Neuronal stem cell (in vitro differentiated cells): ENCODE results near the gene NPAS3.

ENCODE experiments used
- DNase-seq: peaks from one replicate; pipeline ENCODE4 v3.0.0-alpha.2; 2013; ENCODE audit warnings: low spot score
- H2AFZ ChIP-seq: one replicate; pipeline ENCODE4 v1.6.1; 2013; ENCODE audit warnings: mild to moderate bottlenecking, low read length, inconsistent platforms
- H2AK5ac ChIP-seq: 2 replicates; pipeline ENCODE4 v1.6.1; 2013; ENCODE audit warnings: low read depth, mild to moderate bottlenecking, inconsistent platforms, low read length, moderate library complexity, mixed read lengths
- H2BK120ac ChIP-seq: 2 replicates; pipeline ENCODE4 v1.6.1; 2013; ENCODE audit warnings: low read depth, mild to moderate bottlenecking, inconsistent platforms, low read length, moderate library complexity, mixed read lengths
- H2BK12ac ChIP-seq: one replicate; pipeline ENCODE4 v1.6.1; 2013; ENCODE audit warnings: low read length, inconsistent platforms
- H2BK15ac ChIP-seq: 2 replicates; pipeline ENCODE4 v1.6.1; 2013; ENCODE audit warnings: mild to moderate bottlenecking, low read length, inconsistent platforms, mixed read lengths
- H2BK5ac ChIP-seq: one replicate; pipeline ENCODE4 v1.6.1; 2013; ENCODE audit warnings: inconsistent platforms, mild to moderate bottlenecking, low read length, moderate library complexity
- H3K14ac ChIP-seq: one replicate; pipeline ENCODE4 v1.6.1; 2013; ENCODE audit warnings: low read length, inconsistent platforms
- H3K18ac ChIP-seq: 2 replicates; pipeline ENCODE4 v1.6.1; 2013; ENCODE audit warnings: low read length, inconsistent platforms
- H3K23ac ChIP-seq: 2 replicates; pipeline ENCODE4 v1.6.1; 2013; ENCODE audit warnings: low read depth, mild to moderate bottlenecking, mixed read lengths, low read length, inconsistent platforms; ENCODE audit not compliant: poor library complexity
- H3K27ac ChIP-seq: replicated peaks from 3 replicates; pipeline ENCODE4 v1.5.1; 2013; ENCODE audit warnings: low read length, inconsistent platforms
- H3K27me3 ChIP-seq, 3 experiments: 2 replicates each; pipeline ENCODE4 v1.6.1; 2013; ENCODE audit warnings: low read length in 3 of 3, mild to moderate bottlenecking in 2 of 3, inconsistent platforms in 1 of 3, low read depth in 1 of 3, mixed read lengths in 1 of 3, moderate library complexity in 1 of 3; ENCODE audit not compliant: control insufficient read depth in 3 of 3, insufficient read depth in 3 of 3
- H3K36me3 ChIP-seq, 2 donors: replicated peaks in 1 of 2; 2 replicates each; pipeline ENCODE4 v1.6.1; 2013; ENCODE audit warnings: low read length in 2 of 2; ENCODE audit not compliant: control insufficient read depth in 2 of 2, insufficient read depth in 2 of 2
- H3K4ac ChIP-seq: 2 replicates; pipeline ENCODE4 v1.6.1; 2013; ENCODE audit warnings: inconsistent platforms, mild to moderate bottlenecking, low read length, moderate library complexity
- H3K4me1 ChIP-seq, 2 donors: 1 replicate in 1 of 2; 2 replicates in 1 of 2; pipeline ENCODE4 v1.6.1; 2013; ENCODE audit warnings: low read length in 2 of 2, low read depth in 1 of 2; ENCODE audit not compliant: control insufficient read depth in 2 of 2, insufficient read depth in 1 of 2
- H3K4me2 ChIP-seq: one replicate; pipeline ENCODE4 v1.6.1; 2013; ENCODE audit warnings: mild to moderate bottlenecking, low read length, inconsistent platforms; ENCODE audit not compliant: insufficient read depth, poor library complexity, severe bottlenecking
- H3K4me3 ChIP-seq, 2 donors: 2 replicates each; pipeline ENCODE4 v1.5.1; 2013; ENCODE audit warnings: low read length in 2 of 2, mild to moderate bottlenecking in 2 of 2, inconsistent platforms in 1 of 2, moderate library complexity in 1 of 2
- H3K79me1 ChIP-seq: one replicate; pipeline ENCODE4 v1.6.1; 2013; ENCODE audit warnings: low read depth, mild to moderate bottlenecking, inconsistent platforms, low read length, moderate library complexity
- H3K9ac ChIP-seq: one replicate; pipeline ENCODE4 v1.6.1; 2013; ENCODE audit warnings: mild to moderate bottlenecking, low read depth, low read length, inconsistent platforms; ENCODE audit not compliant: poor library complexity
- H3K9me3 ChIP-seq, 2 donors: replicated peaks in 1 of 2; 2 replicates each; pipeline versions ENCODE3 to v1.6.1; 2013; ENCODE audit warnings: low read length in 2 of 2, mild to moderate bottlenecking in 2 of 2, inconsistent platforms in 1 of 2, low read depth in 1 of 2, mixed read lengths in 1 of 2, moderate library complexity in 1 of 2; ENCODE audit not compliant: control insufficient read depth in 2 of 2, insufficient read depth in 1 of 2
- H4K8ac ChIP-seq: one replicate; pipeline ENCODE4 v1.6.1; 2013; ENCODE audit warnings: low read depth, mild to moderate bottlenecking, inconsistent platforms, low read length, moderate library complexity
- H4K91ac ChIP-seq: one replicate; pipeline ENCODE4 v1.6.1; 2013; ENCODE audit warnings: low read length, low read depth, mild to moderate bottlenecking, inconsistent platforms; ENCODE audit not compliant: poor library complexity
- WGBS, 2 donors: extraction: QIAGEN DNeasy Blood & Tissue Kit; methylation state at CpG; one replicate each; pipeline ENCODE4 v1.1.7; 2013; ENCODE audit warnings: missing lambda C conversion rate in 2 of 2, mixed read lengths in 1 of 2; ENCODE audit not compliant: insufficient read length in 2 of 2, insufficient replicate concordance in 1 of 2; ENCODE audit errors: extremely low coverage in 2 of 2; 5-methylcytosine and 5-hydroxymethylcytosine counted together

Gene NPAS3

DNA sequence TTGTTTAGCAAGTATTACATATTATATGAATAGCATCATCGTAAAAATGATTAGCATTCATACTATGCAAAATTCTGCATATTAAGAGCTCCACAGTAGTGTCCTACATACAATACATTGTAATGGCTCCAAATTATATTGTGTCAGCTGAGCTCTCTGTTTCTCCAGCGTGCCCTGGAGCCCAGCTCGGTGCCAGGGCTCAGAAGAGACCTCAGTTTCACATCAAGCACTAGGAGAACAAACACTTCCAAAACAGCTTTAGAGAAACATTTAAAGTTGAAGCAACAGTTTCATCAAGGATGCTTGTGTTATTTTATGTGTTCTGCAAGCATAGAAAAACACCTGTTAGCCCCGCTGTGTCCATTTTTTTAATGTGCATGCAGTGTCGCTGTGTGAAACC is 555.3 kb downstream of the NPAS3 start:
- Histone ChIP-seq H2AFZ (no peak overlapping the region), H3K9ac (no peak overlapping the region), H3K79me1 (no peaks in the 10 kb centered on the region), H3K36me3 (no peaks in the 10 kb centered on the region), H3K4me1 (peaks cover 0 to 4% of the 10 kb centered on the region in 2 donors), H2AK5ac (no peak overlapping the region), H3K4me3 (no peak overlapping the region), H4K8ac (no peak overlapping the region), H3K4ac (no peak overlapping the region), H2BK12ac (no peak overlapping the region), H3K27ac (no peak overlapping the region), H3K23ac (no peak overlapping the region), H4K91ac (no peak overlapping the region), H3K14ac (no peak overlapping the region), H2BK5ac (no peak overlapping the region), H2BK120ac (no peak overlapping the region), H3K18ac (peak overlapping the region; percentile 80), H3K9me3 (peaks cover 0 to 5% of the 10 kb centered on the region in 2 donors), H2BK15ac (no peak overlapping the region), H3K27me3 (no peaks in the 10 kb centered on the region), H3K4me2 (no peak overlapping the region)
- WGBS, 2 donors: no CpG with 5 or more reads among the region's 5 CpGs
- DNase-seq: no peak

- no peak overlapping the region for H3K23ac ChIP-seq
- H2BK5ac ChIP-seq: no peak overlapping the region
- no peak overlapping the region for H2BK120ac ChIP-seq
- H3K14ac ChIP-seq: no peak overlapping the region
- peak overlapping the region; percentile 24 for H3K27ac ChIP-seq
- no peak overlapping the region for H4K8ac ChIP-seq
- H3K4me2 ChIP-seq: no peak overlapping the region
- H2BK15ac ChIP-seq: no peak overlapping the region
- no peaks in the 10 kb centered on the region for H3K36me3 ChIP-seq
- no peak for DNase-seq
- H3K79me1 ChIP-seq: no peaks in the 10 kb centered on the region
- H3K9ac ChIP-seq: no peak overlapping the region
- H3K4me3 ChIP-seq: peak overlapping the region in 1 of 2 donors; percentile 3
- H2AFZ ChIP-seq: peak overlapping the region; percentile 68
- H4K91ac ChIP-seq: no peak overlapping the region
- no peak overlapping the region for H3K4ac ChIP-seq
- no peak overlapping the region for H2BK12ac ChIP-seq
- no CpG with 5 or more reads among the region's 7 CpGs for WGBS, 2 donors
- no peak overlapping the region for H2AK5ac ChIP-seq
- H3K9me3 ChIP-seq: no peaks in the 10 kb centered on the region
- H3K18ac ChIP-seq: no peak overlapping the region
- H3K4me1 ChIP-seq: peaks cover 6 to 10% of the 10 kb centered on the region in 2 donors
- no peaks in the 10 kb centered on the region for H3K27me3 ChIP-seq
These were observed 561.0 kb downstream of the NPAS3 start for GRCh38 chr14:33499687-33500086.

DNA sequence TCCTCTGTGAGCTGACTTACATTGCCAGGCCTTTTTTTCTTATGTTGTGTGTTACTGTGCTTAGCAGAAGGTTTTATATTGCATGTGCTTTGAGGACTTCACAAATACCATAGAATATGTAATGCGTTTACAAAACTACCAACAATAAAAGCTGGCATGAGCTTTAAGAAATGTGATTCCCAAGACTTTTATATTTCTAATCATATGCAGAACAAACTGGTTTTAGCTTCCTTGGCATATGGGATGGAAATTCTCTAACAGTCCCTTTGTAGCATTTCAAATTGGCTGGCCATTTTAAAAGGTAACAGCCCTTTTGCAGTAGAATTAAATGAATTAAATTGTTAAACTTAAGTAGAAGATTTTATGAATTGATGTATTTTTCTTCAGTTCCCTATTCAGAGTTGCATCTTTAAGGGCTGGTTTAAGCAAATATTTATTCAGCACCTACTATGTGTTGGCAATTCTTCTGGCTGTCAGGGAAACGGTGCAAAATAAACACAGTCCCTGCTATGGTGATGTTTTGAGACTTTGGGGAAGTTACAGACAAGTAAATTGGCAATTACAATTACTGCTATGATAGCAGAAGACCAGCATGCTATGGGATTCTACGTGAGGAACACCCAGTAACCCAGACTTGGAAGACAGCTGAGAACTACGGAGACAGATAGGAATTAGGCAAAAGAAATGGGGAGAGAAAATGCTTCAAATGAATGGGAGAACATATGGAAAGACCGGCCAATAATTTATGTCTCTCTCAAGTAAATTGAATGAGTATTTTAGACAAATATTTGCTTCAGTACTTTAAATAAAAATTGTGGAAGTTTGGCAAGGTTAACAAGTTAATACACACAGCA is 565.8 kb downstream of the NPAS3 start:
- Histone ChIP-seq H3K79me1 (no peaks in the 10 kb centered on the region), H3K9me3 (no peaks in the 10 kb centered on the region), H3K4me1 (peaks cover 8 to 10% of the 10 kb centered on the region in 2 donors), H2BK5ac (no peak overlapping the region), H3K36me3 (no peaks in the 10 kb centered on the region), H2AK5ac (no peak overlapping the region), H3K23ac (no peak overlapping the region), H2BK12ac (no peak overlapping the region), H3K4me2 (no peak overlapping the region), H2BK120ac (no peak overlapping the region), H3K27ac (no peak overlapping the region), H3K4ac (no peak overlapping the region), H3K27me3 (no peaks in the 10 kb centered on the region), H2AFZ (no peak overlapping the region), H2BK15ac (no peak overlapping the region), H3K14ac (no peak overlapping the region), H3K4me3 (no peak overlapping the region), H4K91ac (no peak overlapping the region), H3K9ac (no peak overlapping the region), H4K8ac (no peak overlapping the region), H3K18ac (no peak overlapping the region)
- WGBS, 2 donors: no CpG with 5 or more reads among the region's 5 CpGs
- DNase-seq: no peak

DNA sequence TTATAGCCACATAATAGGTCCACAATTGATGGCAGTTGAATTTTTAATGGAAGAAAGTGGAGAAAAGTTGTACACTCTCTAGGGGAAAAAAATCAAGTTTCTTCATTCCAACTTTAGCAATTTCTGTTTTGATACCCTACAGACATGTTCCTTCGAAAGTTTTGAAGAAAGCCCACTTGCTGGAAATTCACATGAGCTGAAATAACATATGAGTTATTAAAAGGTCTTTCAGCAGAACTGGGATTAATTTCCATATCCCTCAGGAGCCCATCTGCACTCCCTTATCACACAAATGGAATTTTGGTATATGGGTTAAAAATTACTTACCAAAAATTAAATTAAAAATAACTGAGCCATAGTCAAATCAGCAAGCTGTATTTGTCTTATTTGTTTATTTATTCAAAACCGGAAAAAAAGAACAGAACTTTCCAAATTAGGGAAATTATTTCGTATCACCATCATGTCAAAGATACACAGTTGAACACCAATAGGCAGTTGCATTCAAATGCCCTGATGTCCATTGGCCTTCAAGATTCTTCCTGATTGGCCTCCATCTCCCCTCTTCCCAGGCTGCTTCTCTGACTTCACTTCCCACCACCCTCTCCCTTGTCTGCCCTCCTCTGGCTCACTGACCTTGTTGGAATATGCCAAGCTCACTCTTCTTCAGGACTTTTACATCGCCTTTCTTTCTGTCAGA is 566.7 kb downstream of the NPAS3 start:
- no peaks in the 10 kb centered on the region for H3K9me3 ChIP-seq
- H3K14ac ChIP-seq: no peak overlapping the region
- H3K27me3 ChIP-seq: no peaks in the 10 kb centered on the region
- no peak overlapping the region for H3K4ac ChIP-seq
- H3K9ac ChIP-seq: no peak overlapping the region
- H2BK5ac ChIP-seq: no peak overlapping the region
- H2BK120ac ChIP-seq: no peak overlapping the region
- no peak overlapping the region for H2AFZ ChIP-seq
- H4K91ac ChIP-seq: no peak overlapping the region
- H3K18ac ChIP-seq: no peak overlapping the region
- no peak overlapping the region for H2BK15ac ChIP-seq
- H3K79me1 ChIP-seq: no peaks in the 10 kb centered on the region
- no peak overlapping the region for H3K23ac ChIP-seq
- WGBS, 2 donors: no CpG with 5 or more reads among the region's 4 CpGs
- no peak for DNase-seq
- H3K27ac ChIP-seq: no peak overlapping the region
- H3K4me1 ChIP-seq: peaks cover 9 to 10% of the 10 kb centered on the region in 2 donors
- H2BK12ac ChIP-seq: no peak overlapping the region
- no peak overlapping the region for H2AK5ac ChIP-seq
- no peaks in the 10 kb centered on the region for H3K36me3 ChIP-seq
- H4K8ac ChIP-seq: no peak overlapping the region
- H3K4me2 ChIP-seq: no peak overlapping the region
- no peak overlapping the region for H3K4me3 ChIP-seq
